OCI-LY3 (cell line): ENCODE measurements around the gene FRMD1.

Experiments used
- EZH2phosphoT487 ChIP-seq: fragments of 200-600 bp; shearing (Covaris generic); IDR thresholded peaks from 2 replicates; pipeline ENCODE4 v1.6.1; 2018; ENCODE audit warnings: antibody characterized with exemption, mixed run types, low read depth
- TF ChIP-seq, protein P1 (sequence below): fragments of 200-600, 300-600 bp; sonication (generic); IDR thresholded peaks from 2 replicates; pipeline ENCODE4 v1.5.1; 2014; ENCODE audit warnings: antibody characterized with exemption, low read length, low read depth

DNA sequence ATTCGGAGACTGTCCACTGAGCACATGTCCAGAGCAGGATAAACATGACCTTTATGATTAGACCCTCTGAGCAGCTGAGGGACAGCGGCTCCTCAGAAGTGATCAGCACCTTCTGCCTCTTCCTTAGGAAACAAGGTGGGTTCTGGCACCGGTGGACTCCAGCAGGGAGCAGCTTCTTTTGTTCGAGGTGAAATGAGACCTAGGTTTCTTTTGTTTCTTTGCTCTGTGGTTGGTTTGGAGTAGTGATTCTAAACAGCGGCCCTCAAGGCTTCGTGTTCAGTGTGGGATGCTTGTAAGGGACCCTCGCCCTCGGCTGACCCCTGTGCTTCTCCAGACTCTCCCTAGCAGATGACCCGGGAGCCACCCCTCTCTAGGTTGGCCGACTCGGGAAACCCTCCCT is 14.6 kb upstream of the FRMD1 start:
- TF ChIP-seq, protein P1, sequence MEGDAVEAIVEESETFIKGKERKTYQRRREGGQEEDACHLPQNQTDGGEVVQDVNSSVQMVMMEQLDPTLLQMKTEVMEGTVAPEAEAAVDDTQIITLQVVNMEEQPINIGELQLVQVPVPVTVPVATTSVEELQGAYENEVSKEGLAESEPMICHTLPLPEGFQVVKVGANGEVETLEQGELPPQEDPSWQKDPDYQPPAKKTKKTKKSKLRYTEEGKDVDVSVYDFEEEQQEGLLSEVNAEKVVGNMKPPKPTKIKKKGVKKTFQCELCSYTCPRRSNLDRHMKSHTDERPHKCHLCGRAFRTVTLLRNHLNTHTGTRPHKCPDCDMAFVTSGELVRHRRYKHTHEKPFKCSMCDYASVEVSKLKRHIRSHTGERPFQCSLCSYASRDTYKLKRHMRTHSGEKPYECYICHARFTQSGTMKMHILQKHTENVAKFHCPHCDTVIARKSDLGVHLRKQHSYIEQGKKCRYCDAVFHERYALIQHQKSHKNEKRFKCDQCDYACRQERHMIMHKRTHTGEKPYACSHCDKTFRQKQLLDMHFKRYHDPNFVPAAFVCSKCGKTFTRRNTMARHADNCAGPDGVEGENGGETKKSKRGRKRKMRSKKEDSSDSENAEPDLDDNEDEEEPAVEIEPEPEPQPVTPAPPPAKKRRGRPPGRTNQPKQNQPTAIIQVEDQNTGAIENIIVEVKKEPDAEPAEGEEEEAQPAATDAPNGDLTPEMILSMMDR: no peak
- no peak for TF ChIP-seq EZH2phosphoT487
